Activated T-cell treated with anti-CD3 and anti-CD28 coated beads for 4 hours (primary cell): Measurements from ENCODE around the gene TJP2.

Experiments
- DNase-seq: peaks from one replicate; pipeline ENCODE4 v3.0.0-alpha.2; 2020

TJP2 gene

GRCh38 chr9:69173891-69174615 lies at the start of gene TJP2:
Gene TJP2 (plus strand): TSS chr9:69174277. CDS start chr9:69174373, 96 bp downstream.
- peak; percentile 15 for DNase-seq

GRCh38 chr9:69130456-69131441 lies 43.3 kb upstream of the TJP2 start:
- no peak for DNase-seq

- DNase-seq = no peak
Observed at GRCh38 chr9:69131682-69132081, 42.4 kb upstream of the TJP2 start.

GRCh38 chr9:69132361-69132760 lies 41.7 kb upstream of the TJP2 start:
- DNase-seq = no peak

GRCh38 chr9:69134412-69134811 lies 39.7 kb upstream of the TJP2 start:
- DNase-seq = no peak

- DNase-seq = no peak
Observed at GRCh38 chr9:69136185-69136584, 37.9 kb upstream of the TJP2 start.

GRCh38 chr9:69136779-69137178 lies 37.3 kb upstream of the TJP2 start:
- no peak for DNase-seq

GRCh38 chr9:69137311-69137710 lies 36.8 kb upstream of the TJP2 start:
- DNase-seq = no peak

GRCh38 chr9:69139596-69139995 lies 34.5 kb upstream of the TJP2 start:
- DNase-seq = no peak

- no peak for DNase-seq
Observed at GRCh38 chr9:69140123-69140735, 33.8 kb upstream of the TJP2 start.

GRCh38 chr9:69141851-69142250 lies 32.2 kb upstream of the TJP2 start:
- no peak for DNase-seq

- no peak for DNase-seq
Observed at GRCh38 chr9:69143291-69143690, 30.8 kb upstream of the TJP2 start.

GRCh38 chr9:69145144-69145715 lies 28.8 kb upstream of the TJP2 start:
- DNase-seq = no peak

GRCh38 chr9:69147041-69147834 lies 26.8 kb upstream of the TJP2 start:
- no peak for DNase-seq

GRCh38 chr9:69149321-69149807 lies 24.7 kb upstream of the TJP2 start:
- DNase-seq = no peak

- DNase-seq = no peak
Observed at GRCh38 chr9:69151506-69151905, 22.6 kb upstream of the TJP2 start.

- DNase-seq = no peak
Observed at GRCh38 chr9:69153707-69154521, 20.2 kb upstream of the TJP2 start.

- DNase-seq = no peak
Observed at GRCh38 chr9:69155341-69156030, 18.6 kb upstream of the TJP2 start.

- DNase-seq = no peak
Observed at GRCh38 chr9:69157751-69158466, 16.2 kb upstream of the TJP2 start.

GRCh38 chr9:69158471-69158870 lies 15.6 kb upstream of the TJP2 start:
- no peak for DNase-seq
